HG03378 (cell line): ENCODE results near the gene DNAH8.

Source experiments
- ATAC-seq: cut with Tn5 transposase; IDR thresholded peaks from one replicate; pipeline ENCODE4 v1.9.1; 2021; ENCODE audit warnings: mild to moderate bottlenecking, moderate library complexity; ENCODE audit not compliant: unreplicated experiment

Gene DNAH8

GRCh38 chr6:39048481-39049399 is 333.6 kb downstream of the DNAH8 start, which contains the start of gene GLP1R:
TSS of gene GLP1R (plus strand) at chr6:39048781. CDS start at chr6:39048841, 60 bp downstream.
- no peak for ATAC-seq

- no peak for ATAC-seq
Observed at GRCh38 chr6:39049575-39050283, 334.6 kb downstream of the DNAH8 start.

- no peak for ATAC-seq
Observed at GRCh38 chr6:39050453-39051112, 335.5 kb downstream of the DNAH8 start.

- no peak for ATAC-seq
Observed at GRCh38 chr6:39051399-39052122, 336.4 kb downstream of the DNAH8 start.

GRCh38 chr6:39053016-39053624 is 338.0 kb downstream of the DNAH8 start:
- ATAC-seq: no peak

- ATAC-seq: no peak
Observed at GRCh38 chr6:39053854-39054576, 338.9 kb downstream of the DNAH8 start.

- ATAC-seq: no peak
Observed at GRCh38 chr6:39054577-39055142, 339.5 kb downstream of the DNAH8 start.

- no peak for ATAC-seq
Observed at GRCh38 chr6:39055661-39056060, 340.6 kb downstream of the DNAH8 start.

- ATAC-seq: no peak
Observed at GRCh38 chr6:39056191-39056590, 341.1 kb downstream of the DNAH8 start.

GRCh38 chr6:39056681-39057080 is 341.6 kb downstream of the DNAH8 start:
- no peak for ATAC-seq

GRCh38 chr6:39057251-39058155 is 342.4 kb downstream of the DNAH8 start:
- no peak for ATAC-seq

GRCh38 chr6:39058471-39059147 is 343.5 kb downstream of the DNAH8 start:
- ATAC-seq: no peak

GRCh38 chr6:39059496-39060310 is 344.6 kb downstream of the DNAH8 start:
- no peak for ATAC-seq

GRCh38 chr6:39060467-39061160 is 345.5 kb downstream of the DNAH8 start:
- no peak for ATAC-seq

- no peak for ATAC-seq
Observed at GRCh38 chr6:39061182-39061581, 346.1 kb downstream of the DNAH8 start.

- no peak for ATAC-seq
Observed at GRCh38 chr6:39061588-39061987, 346.5 kb downstream of the DNAH8 start.
